Kidney epithelial cell (primary cell): ENCODE results near the gene TTLL4. TPM values are rescaled to one million over a fixed set of nuclear protein-coding genes. Genes with fewer than 3 reads are reported as not detected.
"Not testable (repeated sequence)": the region's sequence is repeated elsewhere in the genome, so short reads cannot be mapped to it uniquely, and the experiment has no call there.

Source experiments
- DNase-seq: peaks from one replicate; pipeline ENCODE4 v3.0.0-alpha.2; 2010; ENCODE audit warnings: low read depth
- H3K27me3 ChIP-seq: 2 replicates; pipeline ENCODE4 v1.6.0; 2011; ENCODE audit warnings: low read length; ENCODE audit not compliant: control insufficient read depth, insufficient read depth
- H3K36me3 ChIP-seq: 2 replicates; pipeline ENCODE4 v1.5.1; 2011; ENCODE audit warnings: low read length; ENCODE audit not compliant: control insufficient read depth, insufficient read depth
- H3K4me3 ChIP-seq: 2 replicates; pipeline ENCODE4 v1.5.1; 2011; ENCODE audit warnings: low read depth, mild to moderate bottlenecking, control low read depth, low read length
- total RNA-seq: library from RNA; depleted of rRNA; stranded (reverse); fragments of >200 nt; gene quantifications from 2 replicates; pipeline ENCODE4 v1.2.3, GENCODE V29; 2015
- TF ChIP-seq, protein P1 (sequence below): IDR thresholded peaks from 2 replicates; pipeline ENCODE4 v1.5.1; 2011; ENCODE audit warnings: mild to moderate bottlenecking, moderate library complexity, low read length, control low read depth, inconsistent platforms; ENCODE audit not compliant: insufficient read depth, poor library complexity, severe bottlenecking

The TTLL4 gene
- total RNA-seq, 1 donor from 2014 or later = 17.3 TPM

DNA sequence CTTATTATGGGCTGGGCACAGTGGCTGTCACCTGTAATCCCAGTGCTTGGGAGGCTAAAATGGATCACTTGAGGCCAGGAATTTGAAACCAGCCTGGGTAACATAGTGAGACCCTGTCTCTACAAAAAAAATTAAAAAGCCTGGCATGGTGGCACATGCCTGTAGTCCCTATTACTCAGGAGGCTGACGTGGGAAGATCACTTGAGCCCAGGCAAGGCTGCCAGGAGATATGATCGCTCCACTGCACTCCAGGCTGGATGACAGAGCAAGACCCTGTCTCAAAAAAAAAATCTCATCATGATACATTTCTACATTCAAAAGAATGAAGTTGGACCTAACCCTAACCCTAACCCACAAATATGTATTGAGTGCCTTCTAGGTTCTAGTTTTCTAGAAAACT, 51.2 kb downstream of the TTLL4 start:
- DNase-seq = no peak

DNA sequence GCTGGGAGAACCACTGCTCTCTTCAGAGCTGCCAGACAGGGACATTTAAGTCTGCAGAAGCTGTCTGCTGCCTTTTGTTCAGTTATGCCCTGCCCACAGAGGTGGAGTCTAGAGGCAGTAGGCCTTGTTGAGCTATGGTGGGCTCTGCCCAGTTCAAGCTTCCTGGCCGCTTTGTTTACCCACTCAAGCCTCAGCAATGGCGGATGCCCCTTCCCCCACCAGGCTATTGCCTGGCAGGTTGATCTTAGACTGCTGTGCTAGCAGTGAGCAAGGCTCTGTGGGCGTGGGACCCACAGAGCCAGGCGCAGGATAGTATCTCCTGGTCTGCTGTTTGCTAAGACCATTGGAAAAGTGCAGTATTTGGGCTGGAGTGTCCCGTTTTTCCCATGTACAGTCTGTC, 62.1 kb downstream of the TTLL4 start:
- not testable (repeated sequence) for H3K4me3 ChIP-seq, H3K27me3 ChIP-seq, DNase-seq, H3K36me3 ChIP-seq

More for the DNA sequence above, 51.2 kb downstream of the TTLL4 start:
- Histone ChIP-seq H3K27me3 (no peaks in the 10 kb centered on the region), H3K36me3 (no peaks in the 10 kb centered on the region), H3K4me3 (no peak overlapping the region)
- TF ChIP-seq, protein P1, sequence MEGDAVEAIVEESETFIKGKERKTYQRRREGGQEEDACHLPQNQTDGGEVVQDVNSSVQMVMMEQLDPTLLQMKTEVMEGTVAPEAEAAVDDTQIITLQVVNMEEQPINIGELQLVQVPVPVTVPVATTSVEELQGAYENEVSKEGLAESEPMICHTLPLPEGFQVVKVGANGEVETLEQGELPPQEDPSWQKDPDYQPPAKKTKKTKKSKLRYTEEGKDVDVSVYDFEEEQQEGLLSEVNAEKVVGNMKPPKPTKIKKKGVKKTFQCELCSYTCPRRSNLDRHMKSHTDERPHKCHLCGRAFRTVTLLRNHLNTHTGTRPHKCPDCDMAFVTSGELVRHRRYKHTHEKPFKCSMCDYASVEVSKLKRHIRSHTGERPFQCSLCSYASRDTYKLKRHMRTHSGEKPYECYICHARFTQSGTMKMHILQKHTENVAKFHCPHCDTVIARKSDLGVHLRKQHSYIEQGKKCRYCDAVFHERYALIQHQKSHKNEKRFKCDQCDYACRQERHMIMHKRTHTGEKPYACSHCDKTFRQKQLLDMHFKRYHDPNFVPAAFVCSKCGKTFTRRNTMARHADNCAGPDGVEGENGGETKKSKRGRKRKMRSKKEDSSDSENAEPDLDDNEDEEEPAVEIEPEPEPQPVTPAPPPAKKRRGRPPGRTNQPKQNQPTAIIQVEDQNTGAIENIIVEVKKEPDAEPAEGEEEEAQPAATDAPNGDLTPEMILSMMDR = no peak

DNA sequence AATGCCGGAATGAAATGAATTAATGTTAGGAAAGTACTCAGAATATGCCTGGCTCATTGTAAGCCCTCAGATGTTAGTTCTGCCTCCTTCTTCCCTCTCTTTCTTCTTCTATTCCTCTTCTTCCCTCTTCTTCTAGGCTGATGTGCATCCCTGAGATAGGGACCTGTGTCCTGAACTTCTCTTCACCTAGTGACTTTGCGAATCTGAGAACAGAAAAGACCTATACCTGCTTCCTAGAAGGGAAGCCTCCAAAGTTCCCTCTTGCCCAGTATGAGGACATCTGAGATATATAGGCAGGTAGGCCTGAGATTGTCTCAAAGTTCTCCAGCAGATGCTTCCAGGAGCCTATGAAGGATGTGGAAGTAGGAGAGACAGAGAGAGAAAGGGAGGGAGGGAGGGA, 63.2 kb downstream of the TTLL4 start:
- no peaks in the 10 kb centered on the region for H3K27me3 ChIP-seq
- no peaks in the 10 kb centered on the region for H3K36me3 ChIP-seq
- DNase-seq = no peak
- H3K4me3 ChIP-seq = no peak overlapping the region
- TF ChIP-seq, protein P1 = no peak

GRCh38 chr2:218776488-218776887, 65.9 kb downstream of the TTLL4 start:
- H3K4me3 ChIP-seq = no peak overlapping the region
- H3K27me3 ChIP-seq = no peaks in the 10 kb centered on the region
- no peak for DNase-seq
- TF ChIP-seq, protein P1 = no peak
- H3K36me3 ChIP-seq = no peaks in the 10 kb centered on the region

DNA sequence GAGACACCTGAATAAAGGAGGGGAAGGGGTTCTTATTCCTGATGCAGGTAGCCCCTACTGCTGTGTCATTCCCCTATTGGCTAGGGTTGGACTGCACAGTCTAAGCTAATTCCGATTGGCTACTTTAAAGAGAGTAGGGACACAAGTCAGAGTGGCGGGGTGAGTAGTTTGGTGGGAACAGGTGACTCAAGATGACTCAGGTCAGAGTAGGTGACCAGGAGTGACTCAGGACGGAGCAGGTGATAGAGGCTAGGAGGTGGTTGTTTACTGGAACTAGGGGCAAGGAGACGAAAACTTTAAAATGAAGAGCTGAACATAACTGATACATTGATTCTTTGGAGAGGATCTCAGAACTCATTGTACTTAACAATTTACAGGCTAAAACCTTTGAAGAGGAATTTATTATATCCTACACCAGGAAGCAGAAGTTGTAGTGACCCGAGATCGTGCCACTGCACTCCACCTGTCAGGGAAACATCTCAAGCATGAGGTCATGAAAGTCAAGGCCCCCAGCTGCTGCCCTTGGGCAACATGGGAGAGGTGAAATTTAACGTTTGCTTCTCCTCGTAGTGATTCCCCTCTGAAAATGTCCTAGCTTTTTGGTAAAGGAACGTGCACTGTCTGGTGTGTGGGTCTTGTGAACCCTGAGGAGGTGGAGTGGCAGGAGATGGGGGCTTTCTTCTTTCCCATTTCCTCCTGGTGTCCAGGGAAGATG, 66.8 kb downstream of the TTLL4 start:
- no peak for DNase-seq
- H3K4me3 ChIP-seq = no peak overlapping the region
- H3K27me3 ChIP-seq = no peaks in the 10 kb centered on the region
- H3K36me3 ChIP-seq = no peaks in the 10 kb centered on the region
- TF ChIP-seq, protein P1 = no peak

GRCh38 chr2:218780046-218780445, 69.4 kb downstream of the TTLL4 start:
- Histone ChIP-seq H3K27me3 (no peaks in the 10 kb centered on the region), H3K36me3 (no peaks in the 10 kb centered on the region), H3K4me3 (no peak overlapping the region)
- TF ChIP-seq, protein P1 = no peak
- DNase-seq = no peak
